HCT116 (cell line): ENCODE measurements around the gene HOXA13. TPM values are rescaled to one million over a fixed set of nuclear protein-coding genes. Genes with fewer than 3 reads are reported as not detected.

ENCODE experiments used
- ATAC-seq: fragments of 200-7000 bp; cut with Tn5 transposase; 2 replicates; pipeline ENCODE4 v1.9.1; 2020; ENCODE audit warnings: mild to moderate bottlenecking, moderate library complexity
- BruUV-seq: library from RNA; stranded (reverse); fragments of 400-500 nt; replicated peaks from 2 replicates; lab custom pipeline; 2021; lab: Mats Ljungman, UMichigan
- CTCF ChIA-PET: fragments of 300-600 bp; sonication (Branson Sonifier 250); formaldehyde crosslinking; loops from one replicate; lab custom pipeline; 2021; ENCODE audit warnings: antibody characterized with exemption; lab: Charles Lee
- POLR2A ChIA-PET: fragments of 300-600, 350-600 bp; sonication (Branson Sonifier 250); formaldehyde crosslinking; loops from one replicate; lab custom pipeline; 2021; ENCODE audit warnings: antibody characterized with exemption; lab: Charles Lee
- RAD21 ChIA-PET, 2 experiments: fragments of 300-600 bp; sonication (Branson Sonifier 250); formaldehyde crosslinking; loops; one replicate each; lab custom pipeline; 2023; ENCODE audit warnings: low total read pairs in 2 of 2; ENCODE audit not compliant: uncharacterized antibody in 2 of 2, unreplicated experiment in 2 of 2, low non-redundant PET in 1 of 2; lab: Charles Lee
- DNase-seq: peaks from one replicate; pipeline ENCODE4 v3.0.0-alpha.2; 2010; ENCODE audit warnings: low read depth, low spot score
- H2AFZ ChIP-seq: fragments of 200-600 bp; shearing (Covaris generic), sonication (generic); 2 replicates; pipeline ENCODE4 v1.6.1; 2017; ENCODE audit warnings: low read depth, mixed run types, mixed read lengths, antibody characterized with exemption, low read length; ENCODE audit not compliant: poor library complexity, severe bottlenecking
- H3K27ac ChIP-seq: 2 replicates; pipeline ENCODE4 v1.5.1; 2012; ENCODE audit warnings: low read depth, low read length
- H3K27me3 ChIP-seq: fragments of 200-600 bp; sonication (generic); 2 replicates; pipeline ENCODE4 v1.6.1; 2016; ENCODE audit warnings: mixed run types, low read length, mixed read lengths; ENCODE audit not compliant: insufficient read depth
- H3K36me3 ChIP-seq, 2 experiments: fragments of 200-500 bp in 1 of 2; fragments of 200-600 bp in 1 of 2; sonication (Bioruptor generic) in 1 of 2; sonication (generic) in 1 of 2; 2 replicates each; pipeline versions ENCODE4 v1.5.1 to v1.6.1; 2014 to 2016; ENCODE audit warnings: low read length in 2 of 2, inconsistent platforms in 1 of 2, mixed read lengths in 1 of 2, mixed run types in 1 of 2; ENCODE audit not compliant: insufficient read depth in 2 of 2, control insufficient read depth in 1 of 2
- H3K4me1 ChIP-seq, 2 experiments: fragments of 200-600 bp in 1 of 2; sonication (generic) in 1 of 2; 2 replicates each; pipeline versions ENCODE4 v1.5.1 to v1.6.1; 2012 to 2017; ENCODE audit warnings: low read length in 2 of 2, inconsistent platforms in 1 of 2, mild to moderate bottlenecking in 1 of 2, mixed read lengths in 1 of 2, mixed run types in 1 of 2, moderate library complexity in 1 of 2; ENCODE audit not compliant: insufficient read depth in 2 of 2, control insufficient read depth in 1 of 2
- H3K4me2 ChIP-seq: fragments of 200-600 bp; sonication (generic); 2 replicates; pipeline ENCODE4 v1.6.1; 2017; ENCODE audit warnings: mixed run types, low read length, mixed read lengths
- H3K4me3 ChIP-seq, 2 experiments: fragments of 200-600 bp in 1 of 2; sonication (generic) in 1 of 2; replicated peaks in 1 of 2; 2 replicates each; pipeline ENCODE4 v1.5.1; 2011 to 2016; ENCODE audit warnings: low read length in 2 of 2, control low read depth in 1 of 2, low read depth in 1 of 2, mild to moderate bottlenecking in 1 of 2, mixed read lengths in 1 of 2, mixed run types in 1 of 2
- H3K79me2 ChIP-seq: fragments of 200-600 bp; sonication (generic); 2 replicates; pipeline ENCODE4 v1.6.1; 2017; ENCODE audit warnings: mild to moderate bottlenecking, mixed run types, low read length, moderate library complexity, mixed read lengths; ENCODE audit not compliant: insufficient read depth
- H3K9ac ChIP-seq: fragments of 200-600 bp; sonication (generic); 2 replicates; pipeline ENCODE4 v1.6.1; 2016; ENCODE audit warnings: low read length, mixed read lengths
- H3K9me2 ChIP-seq: fragments of 200-600 bp; sonication (generic), shearing (Covaris generic); 2 replicates; pipeline ENCODE4 v1.6.1; 2017; ENCODE audit warnings: mixed run types, mild to moderate bottlenecking, moderate library complexity; ENCODE audit not compliant: insufficient read depth
- H3K9me3 ChIP-seq, 2 experiments: fragments of 200-500 bp in 1 of 2; fragments of 200-600 bp in 1 of 2; sonication (Bioruptor generic) in 1 of 2; sonication (generic) in 1 of 2; 2 replicates each; pipeline ENCODE4 v1.6.1; 2014 to 2017; ENCODE audit warnings: low read length in 2 of 2, mixed read lengths in 2 of 2, inconsistent platforms in 1 of 2, low read depth in 1 of 2, mild to moderate bottlenecking in 1 of 2, mixed run types in 1 of 2, moderate library complexity in 1 of 2; ENCODE audit not compliant: control insufficient read depth in 1 of 2, insufficient read depth in 1 of 2
- H4K20me1 ChIP-seq: fragments of 200-600 bp; sonication (generic), shearing (Covaris generic); 2 replicates; pipeline ENCODE4 v1.6.1; 2017; ENCODE audit warnings: mixed run types, mild to moderate bottlenecking, moderate library complexity; ENCODE audit not compliant: insufficient read depth
- EGR1 ChIP-seq: IDR thresholded peaks from 2 replicates; pipeline ENCODE4 v1.6.1; 2012; ENCODE audit warnings: low read depth
- EZH2 ChIP-seq: fragments of 200-600 bp; sonication (generic); IDR thresholded peaks from 2 replicates; pipeline ENCODE4 v1.6.1; 2017; ENCODE audit warnings: antibody characterized with exemption, mixed run types
- POLR2A ChIP-seq: IDR thresholded peaks from 2 replicates; pipeline ENCODE4 v1.7.0; 2011; ENCODE audit warnings: borderline replicate concordance; ENCODE audit not compliant: insufficient read depth, insufficient read length; ENCODE audit errors: extremely low read depth
- POLR2AphosphoS5 ChIP-seq: IDR thresholded peaks from 2 replicates; pipeline ENCODE4 v1.6.1; 2011; ENCODE audit warnings: mild to moderate bottlenecking, low read depth, low read length, moderate library complexity
- REST ChIP-seq: IDR thresholded peaks from 2 replicates; pipeline ENCODE4 v1.6.1; 2012; ENCODE audit warnings: low read depth
- ZFX ChIP-seq: fragments of 450-650 bp; IDR thresholded peaks from 2 replicates; pipeline ENCODE4 v1.6.1; 2017
- intact Hi-C: fragments of 100-400 bp; cut with micrococcal nuclease; formaldehyde crosslinking; loops from 2 replicates; pipeline ENCODE4 v1.10.0; 2022
- total RNA-seq: library from RNA; stranded (reverse); gene quantifications from one replicate; pipeline ENCODE4 v1.2.1, GENCODE V29; 2021; ENCODE audit not compliant: unreplicated experiment

Gene HOXA13
- total RNA-seq, 1 experiment from 2014 or later = 3.6 TPM

- H2AFZ ChIP-seq = no peak overlapping the region
- TF ChIP-seq POLR2A (peak; percentile 17), EGR1 (no peak), EZH2 (no peak), ZFX (no peak), POLR2AphosphoS5 (peak; percentile 6; the same call in 1 of the 2 replicates)
- no peaks in the 10 kb centered on the region for H3K9me2 ChIP-seq
- DNase-seq (no peak), ATAC-seq (peak; percentile 28)
- RAD21 ChIA-PET = interaction anchor here in 1 of 2 experiments (1.1 kb wide), 1 partner anchor 58 kb away, joined by 3 read pairs; no protein-coding TSS in a partner anchor
- peak overlapping the region; percentile 89 for H3K9ac ChIP-seq
- H3K4me2 ChIP-seq = peak overlapping the region; percentile 97
- H4K20me1 ChIP-seq = no peaks in the 10 kb centered on the region
- CTCF ChIA-PET = interaction anchor here (0.9 kb wide), 2 partner anchors 12 to 760 kb away, joined by 3 read pairs; no protein-coding TSS in a partner anchor
- H3K9me3 ChIP-seq = no peaks in the 10 kb centered on the region
- BruUV-seq = no TSS peak
- no peaks in the 10 kb centered on the region for H3K36me3 ChIP-seq
- no peaks in the 10 kb centered on the region for H3K27me3 ChIP-seq
- H3K4me3 ChIP-seq = peak overlapping the region; percentile 66 to 77
- POLR2A ChIA-PET = no interaction called here
- intact Hi-C loops = no loop called here
- H3K4me1 ChIP-seq = peaks cover 31 to 57% of the 10 kb centered on the region in 2 experiments
- H3K79me2 ChIP-seq = peaks cover 69% of the 10 kb centered on the region
- H3K27ac ChIP-seq = peak overlapping the region; percentile 91
Observed at GRCh38 chr7:27172823-27173510, 26.9 kb downstream of the HOXA13 start.

- CTCF ChIA-PET = interaction anchor here (0.9 to 6.6 kb wide), 4 partner anchors 7 to 761 kb away, joined by 3 to 32 read pairs (median 3); no protein-coding TSS in a partner anchor
- Histone ChIP-seq H2AFZ (no peak overlapping the region), H3K4me3 (peak overlapping the region; percentile 66 to 77), H4K20me1 (no peaks in the 10 kb centered on the region), H3K9ac (peak overlapping the region; percentile 89), H3K4me1 (peaks cover 34 to 63% of the 10 kb centered on the region in 2 experiments), H3K79me2 (peaks cover 75% of the 10 kb centered on the region), H3K27ac (peak overlapping the region; percentile 91), H3K4me2 (peak overlapping the region; percentile 97), H3K36me3 (no peaks in the 10 kb centered on the region), H3K9me3 (no peaks in the 10 kb centered on the region), H3K27me3 (no peaks in the 10 kb centered on the region), H3K9me2 (no peaks in the 10 kb centered on the region)
- POLR2A ChIA-PET = interaction anchor here (2.2 kb wide), 1 partner anchor 8 kb away, joined by 7 read pairs; no protein-coding TSS in a partner anchor
- BruUV-seq = no TSS peak
- RAD21 ChIA-PET = interaction anchor here (1.1 to 1.9 kb wide), 2 partner anchors 11 to 57 kb away, joined by 3 to 4 read pairs; no protein-coding TSS in a partner anchor
- DNase-seq (no peak), ATAC-seq (no peak)
- intact Hi-C loops = no loop called here
- peak; percentile 15 for TF ChIP-seq POLR2A
- TF ChIP-seq REST = no peak
Observed at GRCh38 chr7:27172315-27172774, 27.5 kb downstream of the HOXA13 start.
